NT2/D1 (cell line): ENCODE measurements around the gene POMT1.
A peak's percentile ranks its signal among the peaks of the same experiment; 100 is the strongest.

ENCODE experiments used
- DNase-seq: peaks from one replicate; pipeline ENCODE4 v3.0.0-alpha.2; 2011; ENCODE audit warnings: low read depth, low spot score
- H3K27me3 ChIP-seq: 2 replicates; pipeline ENCODE4 v1.6.0; 2011; ENCODE audit warnings: mild to moderate bottlenecking; ENCODE audit not compliant: insufficient read length, insufficient read depth
- H3K36me3 ChIP-seq: 2 replicates; pipeline ENCODE4 v1.6.1; 2011; ENCODE audit warnings: mild to moderate bottlenecking, low read length, mixed read lengths; ENCODE audit not compliant: insufficient read depth, insufficient read length
- H3K4me1 ChIP-seq: 2 replicates; pipeline ENCODE4 v1.5.1; 2011; ENCODE audit not compliant: insufficient read depth, insufficient read length
- H3K4me3 ChIP-seq: 2 replicates; pipeline ENCODE4 v1.5.1; 2011; ENCODE audit warnings: low read depth; ENCODE audit not compliant: insufficient read length
- H3K9ac ChIP-seq: 2 replicates; pipeline ENCODE4 v1.6.0; 2011; ENCODE audit warnings: low read depth; ENCODE audit not compliant: insufficient read length
- H3K9me3 ChIP-seq: 2 replicates; pipeline ENCODE4 v1.5.1; 2011; ENCODE audit warnings: mild to moderate bottlenecking, low read length; ENCODE audit not compliant: insufficient read depth
- SUZ12 ChIP-seq: IDR thresholded peaks from 2 replicates; pipeline ENCODE4 v1.6.1; 2011; ENCODE audit not compliant: insufficient read length, insufficient read depth; ENCODE audit errors: extremely low read depth
- YY1 ChIP-seq: IDR thresholded peaks from 2 replicates; pipeline ENCODE4 v1.6.1; 2011; ENCODE audit not compliant: insufficient read length, insufficient read depth
- ZNF274 ChIP-seq: IDR thresholded peaks from 2 replicates; pipeline ENCODE4 v1.6.1; 2011; ENCODE audit warnings: mild to moderate bottlenecking, low read depth, low read length

POMT1 gene

DNA sequence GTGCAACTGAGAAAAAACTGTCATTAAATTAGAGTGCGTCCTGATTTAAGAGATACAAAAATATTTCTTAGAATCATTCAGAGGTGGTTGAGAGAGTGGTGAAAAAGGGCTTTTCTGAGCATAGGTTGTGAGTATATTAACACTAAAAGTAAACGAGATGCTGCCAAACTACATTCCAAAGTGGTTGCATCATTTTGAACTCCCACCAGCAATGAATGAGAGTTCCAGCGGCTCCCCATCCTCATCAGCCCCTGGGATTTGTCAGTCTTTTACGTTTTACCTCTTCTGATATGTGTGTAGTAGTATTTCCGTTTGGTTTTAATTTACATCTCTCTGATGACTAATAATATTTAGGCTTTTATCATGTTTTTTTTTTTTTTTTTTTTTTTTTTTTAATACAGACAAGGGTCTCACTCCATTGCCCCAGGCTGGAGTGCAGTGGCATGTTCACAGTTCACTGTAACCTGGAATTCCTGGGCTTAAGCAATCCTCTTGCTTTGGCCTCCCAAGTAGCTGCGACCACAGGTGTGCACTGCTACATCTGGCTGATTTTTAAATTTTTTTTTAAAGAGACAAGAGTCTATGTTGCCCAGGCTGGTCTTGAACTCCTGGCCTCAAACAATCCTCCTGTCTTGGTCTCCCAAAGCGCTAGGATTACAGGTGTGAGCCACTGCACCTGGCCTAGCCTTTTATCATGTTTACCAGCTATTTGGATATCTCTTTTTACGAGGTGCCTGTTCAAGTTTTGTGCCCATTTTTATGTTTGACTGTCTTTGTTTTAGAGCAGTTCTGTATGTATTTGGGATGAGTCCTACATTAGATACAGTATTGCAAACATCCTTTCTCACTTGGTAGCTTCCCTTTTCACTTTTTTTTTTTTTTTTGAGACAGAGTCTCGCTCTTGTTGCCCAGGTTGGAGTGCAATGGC, 59.6 kb downstream of the POMT1 start:
- TF ChIP-seq YY1: no peak
- no peak for TF ChIP-seq ZNF274
- no peak for TF ChIP-seq SUZ12
- Histone ChIP-seq H3K9ac (no peak overlapping the region), H3K27me3 (no peaks in the 10 kb centered on the region), H3K4me1 (peaks cover 6% of the 10 kb centered on the region), H3K9me3 (peaks cover 10% of the 10 kb centered on the region; the same call in 1 of the 2 replicates), H3K4me3 (no peak overlapping the region), H3K36me3 (peaks cover 3% of the 10 kb centered on the region)
- DNase-seq: peak; percentile 38

DNA sequence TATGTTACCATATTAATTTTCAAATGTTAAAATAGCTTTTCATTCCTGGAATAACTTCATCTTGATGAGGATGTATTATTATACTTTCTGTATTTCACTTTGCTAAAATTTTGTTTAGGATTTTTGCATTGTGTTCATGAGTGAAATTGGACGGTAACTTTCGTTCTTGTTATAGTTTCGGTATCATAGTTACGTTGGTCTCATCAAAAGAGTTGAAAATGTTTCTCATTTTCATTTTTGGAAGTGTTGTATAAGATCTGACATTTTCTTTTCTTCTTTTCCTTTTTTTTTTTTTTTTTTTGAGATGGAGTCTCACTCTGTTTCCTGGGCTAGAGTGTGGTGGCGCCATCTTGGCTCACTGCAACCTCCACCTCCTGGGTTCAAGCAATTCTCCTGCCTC, 62.7 kb downstream of the POMT1 start:
- TF ChIP-seq ZNF274: no peak
- no peak for TF ChIP-seq SUZ12
- TF ChIP-seq YY1: no peak
- no peak for DNase-seq
- H3K36me3 ChIP-seq: no peaks in the 10 kb centered on the region
- H3K9me3 ChIP-seq: peaks cover 10% of the 10 kb centered on the region; the same call in 1 of the 2 replicates
- H3K4me1 ChIP-seq: no peaks in the 10 kb centered on the region
- no peaks in the 10 kb centered on the region for H3K27me3 ChIP-seq
- H3K9ac ChIP-seq: no peak overlapping the region
- no peak overlapping the region for H3K4me3 ChIP-seq

DNA sequence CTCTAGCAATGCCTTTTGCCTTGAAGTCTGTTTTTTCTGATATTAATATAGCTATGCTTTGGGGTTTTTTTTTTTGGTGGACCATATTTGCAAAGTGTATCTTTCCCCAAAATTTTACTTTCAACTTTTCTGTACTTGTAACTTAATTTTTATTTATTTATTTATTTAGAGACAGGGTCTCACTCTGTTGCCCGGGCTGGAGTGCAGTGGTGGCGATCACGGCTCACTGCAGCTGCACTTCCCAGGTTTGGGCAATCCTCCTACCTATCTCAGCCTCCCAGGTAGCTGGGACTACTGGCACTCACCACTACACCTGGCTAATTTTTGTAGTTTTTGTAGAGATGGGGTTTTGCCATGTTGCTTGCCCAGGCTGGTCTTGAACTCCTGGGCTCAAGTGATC, 63.4 kb downstream of the POMT1 start:
- TF ChIP-seq SUZ12 (no peak), ZNF274 (no peak), YY1 (no peak)
- Histone ChIP-seq H3K9ac (no peak overlapping the region), H3K4me3 (no peak overlapping the region), H3K27me3 (no peaks in the 10 kb centered on the region), H3K4me1 (no peaks in the 10 kb centered on the region), H3K9me3 (peaks cover 10% of the 10 kb centered on the region; the same call in 1 of the 2 replicates), H3K36me3 (no peaks in the 10 kb centered on the region)
- DNase-seq: no peak

DNA sequence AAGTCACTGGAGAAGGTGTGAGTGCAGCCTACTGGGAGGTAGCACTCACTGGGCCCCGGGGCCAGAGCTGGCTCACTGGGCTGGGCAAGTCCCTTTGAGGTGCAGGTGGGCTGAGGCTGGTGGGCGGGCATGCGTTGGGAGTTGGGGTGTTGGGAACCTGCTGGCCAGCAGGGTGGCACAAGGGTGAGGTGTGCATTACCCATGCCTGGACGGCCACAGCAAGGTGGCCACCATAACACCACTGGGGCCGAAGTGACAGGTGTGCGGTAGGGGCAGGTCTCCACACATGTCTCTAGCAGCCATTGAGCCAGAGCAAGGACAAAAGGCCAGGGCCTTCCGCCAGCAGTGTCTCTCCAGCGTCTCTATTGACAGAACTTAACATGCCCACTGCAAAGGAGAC, 65.2 kb downstream of the POMT1 start:
- TF ChIP-seq YY1 (no peak), SUZ12 (no peak), ZNF274 (no peak)
- H3K4me3 ChIP-seq: no peak overlapping the region
- no peak overlapping the region for H3K9ac ChIP-seq
- peaks cover 3% of the 10 kb centered on the region for H3K36me3 ChIP-seq
- peaks cover 4% of the 10 kb centered on the region; the same call in 1 of the 2 replicates for H3K9me3 ChIP-seq
- no peaks in the 10 kb centered on the region for H3K27me3 ChIP-seq
- no peaks in the 10 kb centered on the region for H3K4me1 ChIP-seq
- no peak for DNase-seq
